ENCODE measurements around the gene MICA. TPM values are rescaled to one million over a fixed set of nuclear protein-coding genes. Genes with fewer than 3 reads are reported as not detected.

Gene MICA
- total and polyA plus RNA-seq, 9 of the 15 experiments (the other 6 are each of a cell fraction or from before 2014, with no cell fraction given), result 11.8 to 24.6 (median 16.7) TPM

- TF ChIP-seq PHB2 (IDR thresholded peaks at IDR 0.05; ENCODE audit: low read depth) (no peak), SMC3 (conservative IDR thresholded peaks at IDR 0.05; ENCODE audit: insufficient read depth, low read depth, low read length) (no peak), POLR3A (IDR thresholded peaks at IDR 0.05; ENCODE audit: borderline replicate concordance, extremely low read depth, insufficient read depth, insufficient read length) (no peak), PHF8 (IDR thresholded peaks at IDR 0.05; ENCODE audit: borderline replicate concordance, low read length) (peak; percentile 13; the same call in 1 of the 2 replicates), DDX20 (tag; IDR thresholded peaks at IDR 0.05; ENCODE audit: low read depth) (no peak), MECOM (CRISPR knock-in tag; IDR thresholded peaks at IDR 0.05) (no peak), ZFX (CRISPR knock-in tag; IDR thresholded peaks at IDR 0.05) (no peak), SMARCC2 (IDR thresholded peaks at IDR 0.05; ENCODE audit: low read depth) (no peak), ZNF384 (IDR thresholded peaks at IDR 0.05; ENCODE audit: low read depth, low read length) (no peak), EZH2 (IDR thresholded peaks at IDR 0.05; ENCODE audit: borderline replicate concordance, low read depth, low read length) (no peak), GABPA (tag; conservative IDR thresholded peaks at IDR 0.05; ENCODE audit: low read depth) (no peak), ZNF347 (CRISPR knock-in tag; IDR thresholded peaks at IDR 0.05; ENCODE audit: low read depth) (no peak), NCOA2 (IDR thresholded peaks at IDR 0.05; ENCODE audit: partially characterized antibody in 2 of 2) (no peak), STAT5B (CRISPR knock-in tag; IDR thresholded peaks at IDR 0.05) (no peak), EWSR1 (IDR thresholded peaks at IDR 0.05; ENCODE audit: borderline replicate concordance, low read depth, partially characterized antibody) (no peak), SRF (CRISPR knock-in tag; IDR thresholded peaks at IDR 0.05) (0 out of 4 replicates have a peak, but pooled peaks of 1 of the 2 experiments have one; percentile 5)
- TF ChIP-seq, protein P1, sequence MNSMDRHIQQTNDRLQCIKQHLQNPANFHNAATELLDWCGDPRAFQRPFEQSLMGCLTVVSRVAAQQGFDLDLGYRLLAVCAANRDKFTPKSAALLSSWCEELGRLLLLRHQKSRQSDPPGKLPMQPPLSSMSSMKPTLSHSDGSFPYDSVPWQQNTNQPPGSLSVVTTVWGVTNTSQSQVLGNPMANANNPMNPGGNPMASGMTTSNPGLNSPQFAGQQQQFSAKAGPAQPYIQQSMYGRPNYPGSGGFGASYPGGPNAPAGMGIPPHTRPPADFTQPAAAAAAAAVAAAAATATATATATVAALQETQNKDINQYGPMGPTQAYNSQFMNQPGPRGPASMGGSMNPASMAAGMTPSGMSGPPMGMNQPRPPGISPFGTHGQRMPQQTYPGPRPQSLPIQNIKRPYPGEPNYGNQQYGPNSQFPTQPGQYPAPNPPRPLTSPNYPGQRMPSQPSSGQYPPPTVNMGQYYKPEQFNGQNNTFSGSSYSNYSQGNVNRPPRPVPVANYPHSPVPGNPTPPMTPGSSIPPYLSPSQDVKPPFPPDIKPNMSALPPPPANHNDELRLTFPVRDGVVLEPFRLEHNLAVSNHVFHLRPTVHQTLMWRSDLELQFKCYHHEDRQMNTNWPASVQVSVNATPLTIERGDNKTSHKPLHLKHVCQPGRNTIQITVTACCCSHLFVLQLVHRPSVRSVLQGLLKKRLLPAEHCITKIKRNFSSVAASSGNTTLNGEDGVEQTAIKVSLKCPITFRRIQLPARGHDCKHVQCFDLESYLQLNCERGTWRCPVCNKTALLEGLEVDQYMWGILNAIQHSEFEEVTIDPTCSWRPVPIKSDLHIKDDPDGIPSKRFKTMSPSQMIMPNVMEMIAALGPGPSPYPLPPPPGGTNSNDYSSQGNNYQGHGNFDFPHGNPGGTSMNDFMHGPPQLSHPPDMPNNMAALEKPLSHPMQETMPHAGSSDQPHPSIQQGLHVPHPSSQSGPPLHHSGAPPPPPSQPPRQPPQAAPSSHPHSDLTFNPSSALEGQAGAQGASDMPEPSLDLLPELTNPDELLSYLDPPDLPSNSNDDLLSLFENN (IDR thresholded peaks at IDR 0.05; ENCODE audit: low read depth in 2 of 2, low read length in 2 of 2), result peak in 1 of 2 experiments; percentile 30; a peak in 1 of 4 replicates
- TF ChIP-seq, protein P2, sequence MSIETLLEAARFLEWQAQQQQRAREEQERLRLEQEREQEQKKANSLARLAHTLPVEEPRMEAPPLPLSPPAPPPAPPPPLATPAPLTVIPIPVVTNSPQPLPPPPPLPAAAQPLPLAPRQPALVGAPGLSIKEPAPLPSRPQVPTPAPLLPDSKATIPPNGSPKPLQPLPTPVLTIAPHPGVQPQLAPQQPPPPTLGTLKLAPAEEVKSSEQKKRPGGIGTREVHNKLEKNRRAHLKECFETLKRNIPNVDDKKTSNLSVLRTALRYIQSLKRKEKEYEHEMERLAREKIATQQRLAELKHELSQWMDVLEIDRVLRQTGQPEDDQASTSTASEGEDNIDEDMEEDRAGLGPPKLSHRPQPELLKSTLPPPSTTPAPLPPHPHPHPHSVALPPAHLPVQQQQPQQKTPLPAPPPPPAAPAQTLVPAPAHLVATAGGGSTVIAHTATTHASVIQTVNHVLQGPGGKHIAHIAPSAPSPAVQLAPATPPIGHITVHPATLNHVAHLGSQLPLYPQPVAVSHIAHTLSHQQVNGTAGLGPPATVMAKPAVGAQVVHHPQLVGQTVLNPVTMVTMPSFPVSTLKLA (conservative IDR thresholded peaks at IDR 0.05), result peak; percentile 34 to 54; a peak in 3 of 4 replicates
- TF ChIP-seq, protein P3, sequence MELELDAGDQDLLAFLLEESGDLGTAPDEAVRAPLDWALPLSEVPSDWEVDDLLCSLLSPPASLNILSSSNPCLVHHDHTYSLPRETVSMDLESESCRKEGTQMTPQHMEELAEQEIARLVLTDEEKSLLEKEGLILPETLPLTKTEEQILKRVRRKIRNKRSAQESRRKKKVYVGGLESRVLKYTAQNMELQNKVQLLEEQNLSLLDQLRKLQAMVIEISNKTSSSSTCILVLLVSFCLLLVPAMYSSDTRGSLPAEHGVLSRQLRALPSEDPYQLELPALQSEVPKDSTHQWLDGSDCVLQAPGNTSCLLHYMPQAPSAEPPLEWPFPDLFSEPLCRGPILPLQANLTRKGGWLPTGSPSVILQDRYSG (tag; conservative IDR thresholded peaks at IDR 0.05; ENCODE audit: low read depth), result no peak
Observed at GRCh38 chr6:31400467-31401289, 2.7 kb upstream of the MICA start (continued).
